GM21360 (cell line): ENCODE data around the gene COX20.

ENCODE experiments used
- ATAC-seq: cut with Tn5 transposase; IDR thresholded peaks from one replicate; pipeline ENCODE4 v1.9.1; 2021; ENCODE audit warnings: mild to moderate bottlenecking, moderate library complexity; ENCODE audit not compliant: unreplicated experiment

Gene COX20

GRCh38 chr1:244850099-244850852, 14.8 kb downstream of the COX20 start:
- no peak for ATAC-seq

GRCh38 chr1:244850896-244851295, 15.4 kb downstream of the COX20 start:
- no peak for ATAC-seq

GRCh38 chr1:244851546-244852231, 16.2 kb downstream of the COX20 start:
- ATAC-seq, result no peak

- no peak for ATAC-seq
Observed at GRCh38 chr1:244852694-244853093, 17.2 kb downstream of the COX20 start.

GRCh38 chr1:244854166-244854565, 18.7 kb downstream of the COX20 start:
- no peak for ATAC-seq

- ATAC-seq, result no peak
Observed at GRCh38 chr1:244854865-244855578, 19.6 kb downstream of the COX20 start.

GRCh38 chr1:244857761-244858160, 22.3 kb downstream of the COX20 start:
- no peak for ATAC-seq

GRCh38 chr1:244858357-244858756, 22.9 kb downstream of the COX20 start:
- no peak for ATAC-seq

- ATAC-seq, result no peak
Observed at GRCh38 chr1:244860078-244860477, 24.6 kb downstream of the COX20 start.

GRCh38 chr1:244860914-244861610, 25.6 kb downstream of the COX20 start:
- no peak for ATAC-seq

- no peak for ATAC-seq
Observed at GRCh38 chr1:244861683-244862082, 26.2 kb downstream of the COX20 start.

- ATAC-seq, result no peak
Observed at GRCh38 chr1:244862354-244862698, 26.9 kb downstream of the COX20 start.

GRCh38 chr1:244862699-244863490, 27.4 kb downstream of the COX20 start:
- peak; percentile 65 for ATAC-seq

GRCh38 chr1:244863491-244864252, 28.2 kb downstream of the COX20 start:
- peak; percentile 3 for ATAC-seq

- peak; percentile 69 for ATAC-seq
Observed at GRCh38 chr1:244864253-244865027, 29.0 kb downstream of the COX20 start, which contains the start of gene HNRNPU. HNRNPU (minus strand) TSS chr1:244864543; CDS start chr1:244864307, 236 bp downstream.

- ATAC-seq, result no peak
Observed at GRCh38 chr1:244865028-244865371, 29.5 kb downstream of the COX20 start.

- no peak for ATAC-seq
Observed at GRCh38 chr1:244865820-244866219, 30.4 kb downstream of the COX20 start.

GRCh38 chr1:244866355-244866754, 30.9 kb downstream of the COX20 start:
- no peak for ATAC-seq
